ENCODE measurements around the gene PCDHGB6.

DNA sequence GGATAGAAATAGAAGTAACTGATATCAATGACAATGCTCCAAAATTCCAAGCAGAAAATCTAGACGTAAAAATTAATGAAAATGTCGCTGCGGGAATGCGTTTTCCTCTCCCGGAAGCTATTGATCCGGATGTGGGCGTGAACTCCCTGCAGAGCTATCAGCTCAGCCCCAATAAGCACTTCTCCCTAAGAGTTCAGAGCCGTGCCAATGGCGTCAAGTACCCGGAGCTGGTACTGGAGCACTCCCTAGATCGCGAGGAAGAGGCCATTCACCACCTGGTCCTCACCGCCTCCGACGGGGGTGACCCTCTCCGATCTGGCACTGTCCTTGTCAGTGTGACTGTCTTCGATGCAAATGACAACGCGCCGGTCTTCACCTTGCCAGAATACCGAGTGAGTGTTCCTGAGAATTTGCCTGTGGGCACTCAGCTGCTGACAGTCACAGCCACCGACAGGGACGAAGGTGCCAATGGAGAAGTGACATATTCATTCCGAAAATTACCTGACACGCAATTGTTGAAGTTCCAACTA lies 5.8 kb downstream of the PCDHGB6 start:
- TF ChIP-seq POLR2A (IDR thresholded peaks at IDR 0.05; ENCODE audit: low read length) (no peak), KDM5A (IDR thresholded peaks at IDR 0.05) (no peak), TP53 (CRISPR knock-in tag; IDR thresholded peaks at IDR 0.05) (no peak), BHLHE40 (IDR thresholded peaks at IDR 0.05; ENCODE audit: low read depth, low read length) (no peak)
- TF ChIP-seq, protein P1, sequence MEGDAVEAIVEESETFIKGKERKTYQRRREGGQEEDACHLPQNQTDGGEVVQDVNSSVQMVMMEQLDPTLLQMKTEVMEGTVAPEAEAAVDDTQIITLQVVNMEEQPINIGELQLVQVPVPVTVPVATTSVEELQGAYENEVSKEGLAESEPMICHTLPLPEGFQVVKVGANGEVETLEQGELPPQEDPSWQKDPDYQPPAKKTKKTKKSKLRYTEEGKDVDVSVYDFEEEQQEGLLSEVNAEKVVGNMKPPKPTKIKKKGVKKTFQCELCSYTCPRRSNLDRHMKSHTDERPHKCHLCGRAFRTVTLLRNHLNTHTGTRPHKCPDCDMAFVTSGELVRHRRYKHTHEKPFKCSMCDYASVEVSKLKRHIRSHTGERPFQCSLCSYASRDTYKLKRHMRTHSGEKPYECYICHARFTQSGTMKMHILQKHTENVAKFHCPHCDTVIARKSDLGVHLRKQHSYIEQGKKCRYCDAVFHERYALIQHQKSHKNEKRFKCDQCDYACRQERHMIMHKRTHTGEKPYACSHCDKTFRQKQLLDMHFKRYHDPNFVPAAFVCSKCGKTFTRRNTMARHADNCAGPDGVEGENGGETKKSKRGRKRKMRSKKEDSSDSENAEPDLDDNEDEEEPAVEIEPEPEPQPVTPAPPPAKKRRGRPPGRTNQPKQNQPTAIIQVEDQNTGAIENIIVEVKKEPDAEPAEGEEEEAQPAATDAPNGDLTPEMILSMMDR (IDR thresholded peaks at IDR 0.05): no peak
- TF ChIP-seq, protein P2, sequence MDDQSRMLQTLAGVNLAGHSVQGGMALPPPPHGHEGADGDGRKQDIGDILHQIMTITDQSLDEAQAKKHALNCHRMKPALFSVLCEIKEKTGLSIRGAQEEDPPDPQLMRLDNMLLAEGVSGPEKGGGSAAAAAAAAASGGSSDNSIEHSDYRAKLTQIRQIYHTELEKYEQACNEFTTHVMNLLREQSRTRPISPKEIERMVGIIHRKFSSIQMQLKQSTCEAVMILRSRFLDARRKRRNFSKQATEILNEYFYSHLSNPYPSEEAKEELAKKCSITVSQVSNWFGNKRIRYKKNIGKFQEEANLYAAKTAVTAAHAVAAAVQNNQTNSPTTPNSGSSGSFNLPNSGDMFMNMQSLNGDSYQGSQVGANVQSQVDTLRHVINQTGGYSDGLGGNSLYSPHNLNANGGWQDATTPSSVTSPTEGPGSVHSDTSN (IDR thresholded peaks at IDR 0.05): no peak
- TF ChIP-seq, protein P3, sequence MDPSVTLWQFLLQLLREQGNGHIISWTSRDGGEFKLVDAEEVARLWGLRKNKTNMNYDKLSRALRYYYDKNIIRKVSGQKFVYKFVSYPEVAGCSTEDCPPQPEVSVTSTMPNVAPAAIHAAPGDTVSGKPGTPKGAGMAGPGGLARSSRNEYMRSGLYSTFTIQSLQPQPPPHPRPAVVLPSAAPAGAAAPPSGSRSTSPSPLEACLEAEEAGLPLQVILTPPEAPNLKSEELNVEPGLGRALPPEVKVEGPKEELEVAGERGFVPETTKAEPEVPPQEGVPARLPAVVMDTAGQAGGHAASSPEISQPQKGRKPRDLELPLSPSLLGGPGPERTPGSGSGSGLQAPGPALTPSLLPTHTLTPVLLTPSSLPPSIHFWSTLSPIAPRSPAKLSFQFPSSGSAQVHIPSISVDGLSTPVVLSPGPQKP (IDR thresholded peaks at IDR 0.05; ENCODE audit: low read depth, low read length): no peak

Measured in A549 (cell line).